Motor neuron (in vitro differentiated cells): Measurements from ENCODE around the gene FAM72A. TPM values are rescaled to one million over a fixed set of nuclear protein-coding genes. Genes with fewer than 3 reads are reported as not detected.
"Not testable (repeated sequence)": the region's sequence is repeated elsewhere in the genome, so short reads cannot be mapped to it uniquely, and the experiment has no call there.

Source experiments
- ATAC-seq, 8 experiments: fragments of 200-7000 bp; cut with Tn5 transposase; replicated peaks in 6 of 8; 2 replicates each; pipeline ENCODE4 v1.8.0; 2021; ENCODE audit warnings: mild to moderate bottlenecking in 8 of 8, moderate library complexity in 8 of 8
- H3K27ac ChIP-seq, 2 donors: fragments of 250-450 bp; sonication (Bioruptor Pico); 2 replicates each; pipeline ENCODE4 v1.9.0; 2021; ENCODE audit warnings: antibody characterized with exemption in 2 of 2, mild to moderate bottlenecking in 2 of 2, moderate library complexity in 1 of 2
- H3K4me1 ChIP-seq, 2 donors: fragments of 250-450 bp; sonication (Bioruptor Pico); replicated peaks in 1 of 2; 2 replicates each; pipeline ENCODE4 v1.6.1; 2021; ENCODE audit warnings: antibody characterized with exemption in 2 of 2, mild to moderate bottlenecking in 2 of 2, moderate library complexity in 1 of 2
- H3K4me3 ChIP-seq, 5 donors: fragments of 250-450 bp; sonication (Bioruptor Pico); 2 replicates each; pipeline ENCODE4 v1.9.0; 2021; ENCODE audit warnings: antibody characterized with exemption in 5 of 5, mild to moderate bottlenecking in 5 of 5, moderate library complexity in 4 of 5
- WGBS, 10 experiments: fragments of 450-650 bp; shearing (Covaris generic); methylation state at CpG; one replicate each; pipeline ENCODE4 v1.0.0; 2022; 5-methylcytosine and 5-hydroxymethylcytosine counted together
- in situ Hi-C, 9 experiments: fragments of 400-800 bp; cut with MboI; loops; one replicate each; pipeline ENCODE4 v1.15.0; 2021; ENCODE audit warnings: low sequenced_read_pairs in 9 of 9, low pct_unique_long_range_greater_than_20kb in 2 of 9; ENCODE audit not compliant: unreplicated experiment in 9 of 9
- total RNA-seq, 8 experiments: library from RNA; unstranded; fragments of 300-600 nt; gene quantifications; 2 replicates each; pipeline versions ENCODE4 v1.2.3 to v1.2.4, GENCODE V29; 2022

The FAM72A gene
- total RNA-seq, 8 experiments from 2014 or later: 1.8 to 11.1 (median 5.7) TPM

- in situ Hi-C loops, H3K4me1 ChIP-seq, H3K27ac ChIP-seq: not testable (repeated sequence)
- peak; percentile 15 to 81 (median 66) for ATAC-seq
- no CpG with 5 or more reads among the region's 63 CpGs for WGBS, 10 experiments
- peak within 1 kb of the TSS; percentile 24 to 36 (median 33) for H3K4me3 ChIP-seq
Measured at GRCh38 chr1:206203364-206204158, 922 bp upstream of the FAM72A start, which contains the start of gene SRGAP2. Gene SRGAP2 (plus strand): TSS chr1:206203541. CDS start chr1:206205971, 2,430 bp downstream.

DNA sequence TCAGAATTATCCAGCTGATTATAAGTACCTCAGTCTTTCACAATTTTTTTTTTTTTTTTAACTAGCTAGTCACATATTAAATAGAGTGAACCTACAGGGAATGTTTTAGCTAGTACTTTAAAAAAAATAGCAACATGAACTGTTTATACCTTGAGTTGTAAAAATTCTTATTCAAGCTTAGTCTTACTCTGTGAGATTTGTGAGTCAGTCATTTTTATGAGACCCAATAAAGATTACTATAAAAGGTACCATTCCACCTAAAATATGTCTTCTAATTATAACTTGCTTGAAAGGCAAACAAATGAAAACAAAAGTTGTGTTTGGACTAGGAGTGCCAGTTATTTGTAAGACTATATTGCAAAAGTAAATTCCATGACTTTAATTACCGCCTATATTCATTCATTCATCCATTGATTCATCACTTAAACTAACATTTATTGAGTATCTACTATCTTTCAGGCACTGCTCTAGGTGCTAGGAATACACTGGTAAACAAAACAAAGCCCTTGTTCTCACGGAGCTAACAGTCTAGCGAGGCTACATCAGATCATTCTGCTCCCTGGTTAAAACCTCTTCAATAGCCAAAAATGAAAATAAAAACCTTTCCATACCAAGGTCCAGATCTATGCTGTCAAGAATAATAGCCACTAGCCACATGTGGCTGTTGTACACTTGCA is 5.8 kb downstream of the FAM72A start:
- H3K4me3 ChIP-seq, H3K27ac ChIP-seq, in situ Hi-C loops, H3K4me1 ChIP-seq, ATAC-seq: not testable (repeated sequence)
- no CpG with 5 or more reads among the region's 3 CpGs for WGBS, 10 experiments

- no CpG with 5 or more reads among the region's 2 CpGs for WGBS, 10 experiments
- H3K4me3 ChIP-seq, in situ Hi-C loops, H3K27ac ChIP-seq, H3K4me1 ChIP-seq: not testable (repeated sequence)
- ATAC-seq: peak in 3 of 8 experiments; percentile 63 to 78 (median 74)
Measured at GRCh38 chr1:206195182-206195581, 7.5 kb downstream of the FAM72A start.

- H3K4me3 ChIP-seq, in situ Hi-C loops, H3K27ac ChIP-seq, H3K4me1 ChIP-seq: not testable (repeated sequence)
- peak in 1 of 8 experiments; percentile 41 for ATAC-seq
- no CpG with 5 or more reads among the region's 4 CpGs for WGBS, 10 experiments
Measured at GRCh38 chr1:206186826-206187225, 15.8 kb downstream of the FAM72A start.

DNA sequence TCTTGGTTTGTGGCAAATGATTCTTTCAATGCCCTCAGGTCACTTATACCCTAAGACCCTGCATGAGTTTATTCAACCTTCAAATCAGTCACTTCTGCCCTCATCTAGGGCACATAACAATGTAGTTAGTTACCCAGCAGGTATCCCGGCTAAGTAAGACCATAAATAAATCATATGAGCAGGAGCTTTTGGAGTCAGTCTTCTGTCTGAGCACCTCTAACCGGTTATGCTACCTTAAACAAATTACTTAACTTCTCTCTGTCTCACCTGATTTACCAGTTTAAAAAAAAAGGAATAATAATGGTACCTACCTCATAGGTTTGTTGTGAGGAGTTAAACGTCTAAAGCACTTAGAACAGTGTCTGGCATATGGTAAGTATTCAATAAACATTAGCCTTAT is 16.9 kb downstream of the FAM72A start:
- in situ Hi-C loops, H3K27ac ChIP-seq, H3K4me1 ChIP-seq, ATAC-seq, H3K4me3 ChIP-seq: not testable (repeated sequence)
- WGBS, 10 experiments: no CpG with 5 or more reads among the region's 3 CpGs

- in situ Hi-C loops, H3K4me3 ChIP-seq, H3K4me1 ChIP-seq, H3K27ac ChIP-seq, ATAC-seq: not testable (repeated sequence)
- no CpG with 5 or more reads among the region's 2 CpGs for WGBS, 10 experiments
Measured at GRCh38 chr1:206183788-206184187, 18.9 kb downstream of the FAM72A start.

DNA sequence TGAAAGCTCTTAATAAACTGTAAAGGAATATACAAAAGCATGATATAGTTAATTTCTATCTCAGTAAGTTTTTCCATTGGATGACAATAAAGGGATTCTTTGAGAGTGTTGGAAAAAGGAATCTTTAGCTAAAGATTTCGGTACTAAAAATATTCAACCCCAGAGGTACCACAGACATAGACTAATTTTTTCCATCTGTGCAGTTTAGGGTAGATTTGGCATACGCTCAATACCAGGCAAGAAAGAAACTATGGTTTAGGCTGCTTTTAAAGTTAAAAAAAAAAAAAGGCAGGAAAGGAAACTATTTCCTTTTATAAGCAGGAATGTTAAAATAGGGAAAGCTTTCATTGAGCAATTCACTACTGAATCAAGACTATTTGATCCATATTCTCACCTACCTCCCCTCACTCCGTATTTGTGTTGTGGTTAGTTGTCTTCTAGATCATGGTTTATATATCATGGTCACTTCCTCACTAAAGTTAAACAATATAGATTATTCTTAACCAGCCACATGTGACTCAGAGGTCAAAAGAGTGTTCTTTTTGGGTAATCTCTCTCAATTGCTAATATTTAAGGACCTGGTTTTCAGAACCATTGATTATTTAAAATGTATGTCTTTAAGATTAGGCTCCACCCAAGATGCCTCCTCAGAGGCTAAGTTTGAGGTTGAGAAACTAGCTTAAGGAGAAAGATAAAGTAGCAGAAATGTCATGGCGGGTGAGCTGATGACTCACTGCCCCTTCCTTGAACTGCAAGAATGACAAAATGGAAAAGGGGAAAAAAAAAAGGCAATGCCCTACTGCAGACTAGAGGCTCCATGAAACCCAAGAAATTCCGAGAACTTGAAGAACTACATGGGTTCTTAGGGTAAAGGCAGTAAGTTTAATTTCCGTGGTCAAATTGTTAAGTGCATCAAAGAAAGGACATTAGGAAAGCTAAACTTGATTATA is 20.0 kb downstream of the FAM72A start:
- H3K27ac ChIP-seq, in situ Hi-C loops, H3K4me1 ChIP-seq, H3K4me3 ChIP-seq: not testable (repeated sequence)
- no CpG with 5 or more reads among the region's 6 CpGs for WGBS, 10 experiments
- ATAC-seq: peak in 4 of 8 experiments; percentile 16 to 61 (median 46)

DNA sequence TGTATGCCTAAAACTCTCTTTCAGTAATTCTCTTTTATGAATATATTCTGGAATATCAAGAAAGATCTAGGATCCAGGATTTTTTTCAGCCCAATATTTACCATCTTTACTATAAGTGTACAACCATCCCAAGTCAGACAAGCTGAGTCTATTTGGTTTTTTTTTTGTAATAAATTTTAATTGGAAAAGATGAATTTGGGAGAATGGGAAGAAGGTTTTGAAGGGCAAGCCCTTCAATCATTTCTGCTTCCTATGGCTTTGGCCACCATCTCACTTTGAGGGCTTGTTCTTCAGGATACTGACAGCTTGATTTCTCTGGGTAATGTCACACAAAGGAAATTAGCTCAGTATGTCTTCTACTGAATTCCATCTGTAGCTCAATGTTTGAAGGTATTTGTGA is 23.0 kb downstream of the FAM72A start:
- H3K4me3 ChIP-seq, in situ Hi-C loops, H3K4me1 ChIP-seq, ATAC-seq, H3K27ac ChIP-seq: not testable (repeated sequence)

DNA sequence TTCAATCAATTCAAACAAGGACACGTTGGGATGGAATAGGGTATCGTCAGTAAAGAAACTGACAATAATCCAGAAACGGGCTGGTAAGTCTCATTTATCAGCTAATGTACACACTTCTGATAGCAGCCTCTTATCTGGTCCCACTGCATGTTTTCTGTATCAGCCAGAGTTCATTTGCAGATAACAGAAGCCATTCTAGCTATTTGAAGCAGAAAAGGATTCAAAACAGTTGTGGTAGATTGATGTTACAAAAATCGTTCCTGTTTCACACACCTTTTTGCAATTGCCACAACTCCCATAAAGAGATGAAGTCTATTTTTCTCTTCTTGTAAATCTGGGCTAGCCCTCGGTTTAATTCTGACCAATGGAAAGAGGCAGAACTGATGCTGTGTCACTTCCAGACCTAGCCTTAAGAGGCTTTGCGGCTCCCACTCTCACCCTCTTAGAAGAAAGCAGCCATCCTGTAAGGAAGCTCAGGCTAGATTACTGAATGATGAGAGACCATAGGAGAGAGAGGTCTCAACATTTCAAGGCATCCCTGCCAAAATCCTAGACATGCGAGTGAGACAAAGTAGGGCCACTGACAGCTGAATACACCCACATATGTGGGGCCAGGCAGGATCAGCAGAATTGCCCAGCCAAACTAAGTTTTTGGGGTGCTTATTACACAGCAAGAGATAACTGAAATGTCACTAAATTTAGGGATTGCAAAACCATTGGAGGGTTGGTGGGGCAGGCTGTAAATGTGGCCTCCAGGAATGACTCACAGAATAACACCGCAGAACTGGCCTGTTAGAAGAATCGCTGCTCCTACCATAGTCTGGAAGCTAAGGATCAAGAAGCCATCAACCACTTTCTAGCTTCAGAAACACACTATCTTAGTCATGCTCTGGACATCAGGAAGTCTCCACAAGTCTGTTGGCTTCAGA is 24.3 kb downstream of the FAM72A start:
- H3K4me3 ChIP-seq, in situ Hi-C loops, H3K27ac ChIP-seq, H3K4me1 ChIP-seq: not testable (repeated sequence)
- 83 to 100% methylated on average over 1 to 3 of the region's 9 CpGs; no CpG with 5 or more reads in 8 of the 10 experiments for WGBS, 10 experiments
- peak in 1 of 8 experiments; percentile 19 for ATAC-seq

GRCh38 chr1:206176114-206176502 is 26.5 kb downstream of the FAM72A start:
- peak in 7 of 8 experiments; percentile 31 to 91 (median 76) for ATAC-seq
- H3K4me3 ChIP-seq, H3K27ac ChIP-seq, H3K4me1 ChIP-seq, in situ Hi-C loops: not testable (repeated sequence)
- WGBS, 10 experiments: no CpG with 5 or more reads among the region's 2 CpGs

DNA sequence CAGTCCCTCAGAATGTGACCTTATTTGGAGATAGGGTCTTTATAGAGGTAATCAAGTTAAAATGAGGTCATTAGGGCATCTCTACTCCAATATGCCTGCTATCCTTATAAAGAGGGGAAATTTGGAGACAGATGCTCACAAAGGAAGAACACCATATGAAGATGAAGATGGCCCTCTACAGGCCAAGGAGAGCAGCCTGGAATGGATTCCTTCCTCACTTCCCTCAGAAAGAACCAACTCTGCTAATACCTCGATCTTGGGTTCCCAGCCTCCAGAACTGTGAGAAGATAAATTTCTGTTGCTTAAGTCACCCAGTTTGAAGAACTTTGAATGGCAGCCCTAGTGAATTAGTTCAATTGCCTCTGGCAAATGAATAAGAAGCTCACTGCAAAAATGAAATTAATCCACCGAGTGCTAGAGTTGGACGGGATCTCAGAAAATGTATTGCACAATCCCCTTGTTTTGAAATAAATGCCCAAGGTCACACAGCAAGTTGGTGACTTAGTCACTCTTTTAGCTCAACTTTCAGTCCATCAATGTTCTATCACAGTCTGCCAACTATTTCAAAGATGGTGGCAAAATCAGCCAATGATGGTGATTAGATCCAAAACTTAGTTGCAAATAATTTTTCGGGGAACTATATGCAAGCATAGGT is 27.1 kb downstream of the FAM72A start:
- H3K4me1 ChIP-seq, H3K27ac ChIP-seq, in situ Hi-C loops, H3K4me3 ChIP-seq: not testable (repeated sequence)
- no CpG with 5 or more reads among the region's 4 CpGs for WGBS, 10 experiments
- peak in 3 of 8 experiments; percentile 7 to 40 (median 27) for ATAC-seq
